CD8-positive, alpha-beta memory T cell (primary cell): Measurements from ENCODE around the gene PPP4R4. TPM values are rescaled to one million over a fixed set of nuclear protein-coding genes. Genes with fewer than 3 reads are reported as not detected.

Source experiments
- CTCF ChIA-PET: fragments of 350-600 bp; sonication (Branson Sonifier 250); formaldehyde crosslinking; loops from one replicate; lab custom pipeline; 2021; ENCODE audit warnings: antibody characterized with exemption; lab: Charles Lee
- POLR2A ChIA-PET: fragments of 350-600 bp; sonication (Branson Sonifier 250); formaldehyde crosslinking; loops from one replicate; lab custom pipeline; 2021; ENCODE audit warnings: antibody characterized with exemption; lab: Charles Lee
- DNase-seq, 5 donors: peaks; one replicate each; pipeline versions ENCODE4 v3.0.0 to v3.0.0-alpha.2; 2020 to 2022; ENCODE audit warnings: mixed read lengths in 1 of 5
- H3K27ac ChIP-seq: one replicate; pipeline ENCODE4 v1.7.0; 2013; ENCODE audit warnings: low read depth, mild to moderate bottlenecking, low read length, moderate library complexity
- H3K27me3 ChIP-seq: 2 replicates; pipeline ENCODE4 v1.7.0; 2013; ENCODE audit warnings: low read length, mild to moderate bottlenecking; ENCODE audit not compliant: insufficient read depth, poor library complexity, severe bottlenecking
- H3K36me3 ChIP-seq: 2 replicates; pipeline ENCODE4 v1.7.0; 2013; ENCODE audit warnings: mild to moderate bottlenecking, low read length, moderate library complexity; ENCODE audit not compliant: insufficient read depth
- H3K4me1 ChIP-seq: 2 replicates; pipeline ENCODE4 v1.7.0; 2013; ENCODE audit warnings: mild to moderate bottlenecking, low read length, moderate library complexity; ENCODE audit not compliant: insufficient read depth
- H3K4me3 ChIP-seq: 2 replicates; pipeline ENCODE4 v1.7.0; 2013; ENCODE audit warnings: mild to moderate bottlenecking, low read length
- H3K9me3 ChIP-seq: 2 replicates; pipeline ENCODE4 v1.7.0; 2013; ENCODE audit warnings: mild to moderate bottlenecking, low read length
- H3K27ac Mint-ChIP-seq, 8 donors: one replicate each; pipeline ENCODE4 v1.8.0; 2020 to 2021; ENCODE audit warnings: mixed read lengths in 8 of 8, mild to moderate bottlenecking in 6 of 8, inconsistent platforms in 3 of 8, moderate library complexity in 3 of 8
- H3K27me3 Mint-ChIP-seq, 2 donors: one replicate each; pipeline ENCODE4 v1.8.0; 2020 to 2021; ENCODE audit warnings: mixed read lengths in 2 of 2, mild to moderate bottlenecking in 1 of 2, moderate library complexity in 1 of 2
- H3K36me3 Mint-ChIP-seq, 3 donors: one replicate each; pipeline ENCODE4 v1.8.0; 2020 to 2021; ENCODE audit warnings: mixed read lengths in 3 of 3, inconsistent platforms in 1 of 3, mild to moderate bottlenecking in 1 of 3
- H3K4me1 Mint-ChIP-seq, 3 donors: one replicate each; pipeline ENCODE4 v1.8.0; 2020 to 2021; ENCODE audit warnings: mixed read lengths in 3 of 3, inconsistent platforms in 1 of 3, mild to moderate bottlenecking in 1 of 3
- H3K4me3 Mint-ChIP-seq, 7 donors: one replicate each; pipeline ENCODE4 v1.8.0; 2020 to 2021; ENCODE audit warnings: mixed read lengths in 7 of 7, mild to moderate bottlenecking in 6 of 7, moderate library complexity in 4 of 7, inconsistent platforms in 2 of 7
- H3K9me3 Mint-ChIP-seq, 5 donors: one replicate each; pipeline ENCODE4 v1.8.0; 2020 to 2022; ENCODE audit warnings: mixed read lengths in 5 of 5, mild to moderate bottlenecking in 3 of 5, moderate library complexity in 2 of 5, inconsistent platforms in 1 of 5
- polyA plus RNA-seq: library from polyadenylated mRNA; unstranded; fragments of 300-500 nt; fragmentation: Illumina TruSeq; gene quantifications from one replicate; pipeline ENCODE4 v1.2.3, GENCODE V29; 2021
- total RNA-seq, 2 experiments: library from RNA; stranded (reverse); gene quantifications; one replicate each; pipeline ENCODE4 v1.2.3, GENCODE V29; 2021

The PPP4R4 gene
- total and polyA plus RNA-seq, 3 experiments from 2014 or later = 0.17 to 1.8 (median 1.2) TPM

DNA sequence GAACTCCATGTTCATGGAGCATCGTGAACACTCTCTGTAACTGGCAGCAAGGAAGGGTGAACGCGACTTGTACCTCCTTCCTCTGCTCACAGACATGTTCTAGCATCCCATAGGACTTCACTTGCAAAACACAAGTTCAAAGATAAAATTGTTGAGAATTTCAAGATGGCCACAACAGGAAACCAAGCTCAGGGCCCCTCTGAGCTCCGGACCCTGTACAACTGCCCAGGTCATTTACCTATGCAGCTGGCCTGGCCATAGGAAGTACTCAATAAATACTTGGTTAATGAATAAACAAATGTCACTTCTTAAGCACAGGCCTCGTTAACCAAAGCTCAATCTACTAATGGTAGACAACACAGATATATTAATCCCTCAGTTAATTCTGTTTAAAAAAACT, 11.7 kb upstream of the PPP4R4 start:
- POLR2A ChIA-PET = no interaction called here
- peaks cover 31 to 56% (median 34%) of the 10 kb centered on the region in 3 donors for H3K4me1 Mint-ChIP-seq
- H3K27ac Mint-ChIP-seq = peak overlapping the region in 3 of 8 donors; percentile 17 to 80 (median 24)

DNA sequence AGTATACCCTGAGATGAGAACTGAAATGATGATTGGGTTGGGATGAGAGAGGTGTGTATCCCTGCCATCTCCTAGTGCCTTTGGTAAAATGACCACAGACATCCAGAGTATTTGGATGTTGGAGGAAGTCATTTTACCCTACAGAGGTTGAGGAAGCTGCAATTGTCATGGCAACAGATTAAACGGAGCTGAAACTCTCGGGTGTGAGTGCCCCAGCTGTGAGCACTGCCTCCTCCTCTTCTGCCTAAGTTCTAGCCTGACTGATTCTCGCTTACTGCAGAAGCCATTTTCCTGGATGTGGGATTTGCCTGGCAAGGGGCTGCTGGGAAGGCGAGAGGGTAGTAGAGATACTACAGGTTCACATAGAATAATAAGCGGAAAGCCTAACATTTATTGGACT, 10.3 kb upstream of the PPP4R4 start:
- no peaks in the 10 kb centered on the region for H3K9me3 Mint-ChIP-seq
- H3K27me3 Mint-ChIP-seq = peaks cover 8 to 16% of the 10 kb centered on the region in 2 donors
- Histone ChIP-seq H3K4me3 (no peak overlapping the region), H3K4me1 (peaks cover 28% of the 10 kb centered on the region), H3K36me3 (no peaks in the 10 kb centered on the region), H3K27me3 (no peaks in the 10 kb centered on the region), H3K27ac (no peak overlapping the region), H3K9me3 (no peaks in the 10 kb centered on the region)
- no peak overlapping the region for H3K4me3 Mint-ChIP-seq
- H3K36me3 Mint-ChIP-seq = no peaks in the 10 kb centered on the region
- CTCF ChIA-PET = interaction anchor here (1.4 to 1.5 kb wide), 2 partner anchors 27 to 127 kb away, joined by 3 to 8 read pairs; no protein-coding TSS in a partner anchor
- no peak for DNase-seq
- POLR2A ChIA-PET = interaction anchor here (0.8 kb wide), 1 partner anchor 19 kb away, joined by 4 read pairs; no protein-coding TSS in a partner anchor
- peaks cover 18 to 43% (median 21%) of the 10 kb centered on the region in 3 donors for H3K4me1 Mint-ChIP-seq
- H3K27ac Mint-ChIP-seq = no peak overlapping the region

More for the DNA sequence above, 11.7 kb upstream of the PPP4R4 start:
- DNase-seq = no peak
- Histone ChIP-seq H3K4me3 (no peak overlapping the region), H3K9me3 (no peaks in the 10 kb centered on the region), H3K27ac (no peak overlapping the region), H3K4me1 (peaks cover 42% of the 10 kb centered on the region), H3K36me3 (no peaks in the 10 kb centered on the region), H3K27me3 (no peaks in the 10 kb centered on the region)
- Mint-ChIP-seq H3K27me3 (peaks cover 7 to 11% of the 10 kb centered on the region in 2 donors), H3K36me3 (no peaks in the 10 kb centered on the region), H3K9me3 (no peaks in the 10 kb centered on the region), H3K4me3 (no peak overlapping the region)
- CTCF ChIA-PET = interaction anchor here (0.7 to 2.8 kb wide), 3 partner anchors 9 to 25 kb away, joined by 3 to 12 read pairs (median 5); partner anchors contain the start of gene PPP4R4

DNA sequence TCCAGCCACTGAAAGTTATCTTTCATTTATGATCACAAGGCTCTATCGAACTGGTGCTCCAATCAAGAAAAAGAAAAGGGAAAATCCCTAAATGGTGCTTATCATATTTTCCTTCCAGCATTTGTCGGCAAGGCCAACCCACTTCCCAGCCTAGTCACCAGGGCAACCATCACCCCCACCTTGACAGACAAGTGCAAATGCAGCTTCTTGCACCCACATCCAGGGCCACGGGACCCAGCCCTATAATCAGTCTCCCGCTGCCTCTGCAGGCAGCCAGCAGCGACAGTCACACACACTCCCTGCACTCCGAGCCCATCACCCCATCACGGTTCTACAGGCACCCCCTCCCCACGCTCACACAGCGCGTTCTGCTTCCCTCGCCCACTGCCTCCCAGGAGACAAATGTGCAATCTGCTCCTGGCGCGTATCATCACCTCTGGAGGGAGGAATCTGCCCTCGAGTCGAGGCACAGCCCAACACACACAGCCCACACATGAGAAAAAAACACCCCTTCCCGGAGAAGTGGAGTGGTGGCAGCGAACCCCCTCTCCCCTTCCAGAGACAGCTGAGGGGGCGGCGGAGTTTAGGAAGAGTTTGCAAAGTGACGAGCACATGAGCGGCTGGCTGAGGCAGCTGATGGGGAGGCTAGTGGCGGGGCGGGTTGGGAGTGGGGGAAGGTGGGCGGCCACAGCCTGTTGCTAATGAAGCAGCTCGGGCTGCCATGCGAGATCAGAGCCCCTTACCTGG, 9.3 kb upstream of the PPP4R4 start:
- Histone ChIP-seq H3K36me3 (no peaks in the 10 kb centered on the region), H3K4me1 (peaks cover 27% of the 10 kb centered on the region), H3K4me3 (no peak overlapping the region), H3K9me3 (no peaks in the 10 kb centered on the region), H3K27ac (no peak overlapping the region), H3K27me3 (no peaks in the 10 kb centered on the region)
- ChIA-PET POLR2A (no interaction called here), CTCF (interaction anchor here (1.2 to 1.4 kb wide), 2 partner anchors 28 kb away, joined by 5 to 8 read pairs; no protein-coding TSS in a partner anchor)
- H3K27ac Mint-ChIP-seq = peak overlapping the region in 3 of 8 donors; percentile 25 to 66 (median 29)
- H3K4me1 Mint-ChIP-seq = peaks cover 10 to 35% (median 17%) of the 10 kb centered on the region in 3 donors
- H3K36me3 Mint-ChIP-seq = no peaks in the 10 kb centered on the region
- H3K9me3 Mint-ChIP-seq = no peaks in the 10 kb centered on the region
- H3K27me3 Mint-ChIP-seq = peaks cover 8 to 16% of the 10 kb centered on the region in 2 donors
- no peak for DNase-seq
- H3K4me3 Mint-ChIP-seq = no peak overlapping the region

DNA sequence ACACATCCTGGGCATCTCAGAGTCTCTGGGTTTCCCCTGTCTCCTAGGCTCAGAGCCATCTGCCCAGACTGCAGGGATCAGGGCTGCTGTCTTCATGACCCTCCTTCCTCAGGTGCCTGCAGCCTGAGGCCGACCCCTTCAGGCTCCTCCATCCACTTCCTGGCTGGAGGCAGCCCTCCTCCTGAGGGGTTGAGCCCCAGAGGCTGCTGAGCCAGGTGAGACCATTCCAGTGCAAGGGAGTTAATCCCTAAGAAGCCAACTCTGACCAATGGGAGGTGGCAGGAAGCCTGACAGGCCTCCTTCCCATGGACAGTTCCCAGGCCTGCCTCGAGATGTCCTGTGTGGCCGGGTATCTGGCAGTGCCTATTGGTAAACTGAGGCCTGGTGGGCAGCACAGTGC, 8.4 kb upstream of the PPP4R4 start:
- Histone ChIP-seq H3K27ac (no peak overlapping the region), H3K36me3 (no peaks in the 10 kb centered on the region), H3K4me3 (no peak overlapping the region), H3K27me3 (no peaks in the 10 kb centered on the region), H3K9me3 (no peaks in the 10 kb centered on the region), H3K4me1 (peaks cover 22% of the 10 kb centered on the region)
- DNase-seq = no peak
- Mint-ChIP-seq H3K27ac (peak overlapping the region in 1 of 8 donors; percentile 68), H3K27me3 (peaks cover 8 to 13% of the 10 kb centered on the region in 2 donors), H3K36me3 (no peaks in the 10 kb centered on the region), H3K4me3 (no peak overlapping the region), H3K4me1 (peaks cover 8 to 26% (median 13%) of the 10 kb centered on the region in 3 donors), H3K9me3 (no peaks in the 10 kb centered on the region)
- CTCF ChIA-PET = interaction anchor here (1.2 kb wide), 1 partner anchor 29 kb away, joined by 5 read pairs; no protein-coding TSS in a partner anchor
- POLR2A ChIA-PET = no interaction called here

DNA sequence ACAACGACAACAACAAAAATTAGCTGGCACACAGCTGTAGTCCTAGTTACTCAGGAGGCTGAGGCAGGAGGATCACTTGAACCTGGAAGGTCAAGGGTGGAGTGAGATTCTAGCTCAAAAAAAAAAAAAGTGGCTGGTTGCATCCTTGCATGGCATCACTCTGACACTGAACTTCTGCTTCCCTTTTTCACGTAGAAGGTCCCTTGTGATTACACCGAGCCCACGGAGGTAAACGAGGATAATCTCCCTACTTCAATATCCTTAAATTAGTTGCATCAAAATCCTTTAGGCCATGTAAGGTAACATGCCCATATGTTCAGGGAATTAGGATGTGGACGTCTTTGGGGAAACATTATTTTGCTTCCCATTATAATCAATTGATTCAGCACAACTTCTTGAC, 4.0 kb upstream of the PPP4R4 start:
- no peak overlapping the region for H3K4me3 Mint-ChIP-seq
- Histone ChIP-seq H3K36me3 (no peaks in the 10 kb centered on the region), H3K27me3 (no peaks in the 10 kb centered on the region), H3K27ac (no peak overlapping the region), H3K4me1 (peaks cover 6% of the 10 kb centered on the region), H3K9me3 (no peaks in the 10 kb centered on the region), H3K4me3 (no peak overlapping the region)
- peaks cover 12 to 13% of the 10 kb centered on the region in 2 donors for H3K27me3 Mint-ChIP-seq
- DNase-seq = no peak
- ChIA-PET POLR2A (no interaction called here), CTCF (interaction anchor here (2.7 to 3.8 kb wide), 2 partner anchors 10 to 34 kb away, joined by 11 to 18 read pairs; no protein-coding TSS in a partner anchor)
- H3K36me3 Mint-ChIP-seq = no peaks in the 10 kb centered on the region
- H3K9me3 Mint-ChIP-seq = no peaks in the 10 kb centered on the region
- peaks cover 9 to 12% (median 11%) of the 10 kb centered on the region in 3 donors for H3K4me1 Mint-ChIP-seq
- no peak overlapping the region for H3K27ac Mint-ChIP-seq

DNA sequence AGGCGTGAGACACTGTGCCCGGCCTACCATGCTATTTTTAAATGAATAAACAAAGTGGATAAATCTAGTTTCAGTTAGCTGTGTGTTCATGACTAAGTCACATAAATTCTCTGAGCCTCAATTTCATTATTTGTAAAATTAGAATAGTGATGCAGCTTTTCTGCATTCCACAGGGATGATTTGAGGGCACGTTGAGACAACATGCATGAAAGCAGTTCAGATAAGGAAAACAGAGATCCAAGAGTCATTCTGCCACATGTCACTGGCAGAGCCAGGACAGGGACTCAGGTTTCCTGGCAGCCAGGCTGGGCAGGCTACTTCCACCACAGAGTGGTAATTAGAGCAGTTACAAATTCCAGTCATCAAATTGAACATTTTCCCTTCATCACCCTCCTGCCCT, 2.9 kb upstream of the PPP4R4 start:
- Histone ChIP-seq H3K36me3 (no peaks in the 10 kb centered on the region), H3K9me3 (no peaks in the 10 kb centered on the region), H3K27me3 (no peaks in the 10 kb centered on the region), H3K4me1 (peaks cover 10% of the 10 kb centered on the region), H3K27ac (no peak overlapping the region), H3K4me3 (no peak overlapping the region)
- Mint-ChIP-seq H3K4me3 (peak overlapping the region in 2 of 7 donors; percentile 46 to 96), H3K36me3 (no peaks in the 10 kb centered on the region), H3K27ac (peak overlapping the region in 2 of 8 donors; percentile 17 to 24), H3K4me1 (peaks cover 16 to 22% (median 22%) of the 10 kb centered on the region in 3 donors), H3K27me3 (peaks cover 19 to 22% of the 10 kb centered on the region in 2 donors), H3K9me3 (no peaks in the 10 kb centered on the region)
- no peak for DNase-seq
- CTCF ChIA-PET = interaction anchor here (1.3 to 2.7 kb wide), 3 partner anchors 9 to 35 kb away, joined by 3 to 11 read pairs (median 5); no protein-coding TSS in a partner anchor
- POLR2A ChIA-PET = interaction anchor here (0.7 kb wide), 2 partner anchors 9 to 35 kb away, joined by 3 to 4 read pairs; no protein-coding TSS in a partner anchor

DNA sequence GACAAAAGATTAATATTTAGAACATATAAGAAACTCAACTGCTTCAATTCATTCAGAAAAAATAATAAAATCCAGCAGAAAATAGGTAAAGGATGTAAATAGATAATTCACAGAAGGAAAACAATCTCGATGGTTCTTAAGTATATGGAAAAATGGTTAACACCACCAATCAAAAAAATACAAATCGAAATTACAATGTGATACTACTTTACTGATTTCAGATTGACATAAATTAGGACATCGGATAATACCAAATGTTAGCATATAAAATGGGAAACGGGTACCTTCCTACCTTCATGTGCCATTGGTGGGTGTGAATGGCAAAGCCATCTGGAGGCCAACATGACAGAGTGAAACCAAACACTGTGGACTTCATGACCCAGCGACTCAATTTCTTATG, 1.6 kb upstream of the PPP4R4 start:
- no peaks in the 10 kb centered on the region for H3K9me3 ChIP-seq
- POLR2A ChIA-PET = no interaction called here
- Mint-ChIP-seq H3K9me3 (no peaks in the 10 kb centered on the region), H3K27ac (peak overlapping the region in 1 of 8 donors; percentile 90), H3K27me3 (peaks cover 16 to 27% of the 10 kb centered on the region in 2 donors), H3K4me3 (peak overlapping the region in 6 of 7 donors; percentile 82 to 96 (median 86)), H3K36me3 (no peaks in the 10 kb centered on the region), H3K4me1 (peaks cover 16 to 29% (median 24%) of the 10 kb centered on the region in 3 donors)
- CTCF ChIA-PET = interaction anchor here (2.0 kb wide), 1 partner anchor 11 kb away, joined by 5 read pairs; no protein-coding TSS in a partner anchor
- DNase-seq = no peak
- H3K27ac ChIP-seq = no peak overlapping the region
- peaks cover 10% of the 10 kb centered on the region for H3K4me1 ChIP-seq
- no peaks in the 10 kb centered on the region for H3K36me3 ChIP-seq
- no peaks in the 10 kb centered on the region for H3K27me3 ChIP-seq
- H3K4me3 ChIP-seq = no peak overlapping the region
